PC-9 (cell line): ENCODE results near the gene RALGAPA2.

Experiments
- EZH2 ChIP-seq: fragments of 200-600 bp; sonication (generic); IDR thresholded peaks from 2 replicates; pipeline ENCODE4 v1.8.0; 2017; ENCODE audit warnings: antibody characterized with exemption, low read depth
- TF ChIP-seq, protein P1 (sequence below): fragments of 200-600 bp; sonication (generic); conservative IDR thresholded peaks from 2 replicates; pipeline ENCODE4 v1.6.1; 2017; ENCODE audit warnings: mixed run types, antibody characterized with exemption, mild to moderate bottlenecking, moderate library complexity

DNA sequence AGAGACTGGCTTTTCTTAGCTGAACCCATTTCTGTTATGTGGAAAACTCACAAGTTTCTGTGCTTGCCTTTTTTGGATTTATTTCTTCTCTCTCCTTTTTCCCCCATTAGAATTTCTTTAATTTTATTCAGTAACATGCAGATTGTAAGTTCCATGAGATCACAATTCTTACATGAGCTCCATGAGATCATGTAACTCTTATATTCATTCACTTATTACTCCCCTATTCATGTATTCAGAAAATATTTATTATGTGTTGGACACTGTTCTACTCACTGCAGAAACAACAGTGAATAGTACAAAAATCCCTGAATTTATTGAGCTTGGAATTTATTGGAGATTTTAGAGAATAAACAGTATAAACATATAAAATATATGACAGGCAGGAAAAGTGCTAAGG, 238.8 kb downstream of the RALGAPA2 start:
- TF ChIP-seq, protein P1, sequence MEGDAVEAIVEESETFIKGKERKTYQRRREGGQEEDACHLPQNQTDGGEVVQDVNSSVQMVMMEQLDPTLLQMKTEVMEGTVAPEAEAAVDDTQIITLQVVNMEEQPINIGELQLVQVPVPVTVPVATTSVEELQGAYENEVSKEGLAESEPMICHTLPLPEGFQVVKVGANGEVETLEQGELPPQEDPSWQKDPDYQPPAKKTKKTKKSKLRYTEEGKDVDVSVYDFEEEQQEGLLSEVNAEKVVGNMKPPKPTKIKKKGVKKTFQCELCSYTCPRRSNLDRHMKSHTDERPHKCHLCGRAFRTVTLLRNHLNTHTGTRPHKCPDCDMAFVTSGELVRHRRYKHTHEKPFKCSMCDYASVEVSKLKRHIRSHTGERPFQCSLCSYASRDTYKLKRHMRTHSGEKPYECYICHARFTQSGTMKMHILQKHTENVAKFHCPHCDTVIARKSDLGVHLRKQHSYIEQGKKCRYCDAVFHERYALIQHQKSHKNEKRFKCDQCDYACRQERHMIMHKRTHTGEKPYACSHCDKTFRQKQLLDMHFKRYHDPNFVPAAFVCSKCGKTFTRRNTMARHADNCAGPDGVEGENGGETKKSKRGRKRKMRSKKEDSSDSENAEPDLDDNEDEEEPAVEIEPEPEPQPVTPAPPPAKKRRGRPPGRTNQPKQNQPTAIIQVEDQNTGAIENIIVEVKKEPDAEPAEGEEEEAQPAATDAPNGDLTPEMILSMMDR: no peak
- no peak for TF ChIP-seq EZH2
